ENCODE results near the gene LRBA. TPM values are rescaled to one million over a fixed set of nuclear protein-coding genes. Genes with fewer than 3 reads are reported as not detected.
A peak's percentile ranks its signal among the peaks of the same experiment; 100 is the strongest.
"Not testable (repeated sequence)": the region's sequence is repeated elsewhere in the genome, so short reads cannot be mapped to it uniquely, and the experiment has no call there.

LRBA gene
- total RNA-seq, 5 donors from 2014 or later (not counting 1 experiment from before 2014, with no cell fraction given), result 56.1 to 81.7 (median 56.9) TPM

GRCh38 chr4:151035328-151035727, 20.2 kb upstream of the LRBA start:
- H3K9me3 ChIP-seq, result no peaks in the 10 kb centered on the region
- Mint-ChIP-seq H3K36me3 (no peaks in the 10 kb centered on the region), H3K27ac (no peak overlapping the region), H3K9me3 (no peaks in the 10 kb centered on the region), H3K27me3 (peaks cover 0 to 7% of the 10 kb centered on the region in 2 donors), H3K4me1 (peaks cover 7 to 8% (median 7%) of the 10 kb centered on the region in 3 donors), H3K4me3 (no peak overlapping the region)
- ChIA-PET POLR2A (interaction anchor here in 1 of 2 donors (0.8 kb wide), 1 partner anchor 511 kb away, joined by 4 read pairs; no protein-coding TSS in a partner anchor), CTCF (no interaction called here)
- DNase-seq (no peak), ATAC-seq (replicated peaks in 1 of 4) (no peak)
- no CpG with 5 or more reads among the region's 2 CpGs for WGBS (ENCODE audit: insufficient coverage)
- peaks cover 0 to 4% of the 10 kb centered on the region in 2 experiments for H3K4me1 ChIP-seq (ENCODE audit: control insufficient read depth in 1 of 2, extremely low read depth in 1 of 2, insufficient read depth in 2 of 2, low read length in 2 of 2)
- H3K27ac ChIP-seq (ENCODE audit: low read length), result no peak overlapping the region
- peaks cover 0 to 10% of the 10 kb centered on the region in 2 experiments for H3K27me3 ChIP-seq (replicated peaks in 1 of 2; ENCODE audit: control insufficient read depth in 2 of 2, extremely low read depth in 1 of 2, insufficient read depth in 2 of 2, low read length in 1 of 2)
- H3K36me3 ChIP-seq (ENCODE audit: control insufficient read depth in 2 of 2, extremely low read depth in 1 of 2, insufficient read depth in 1 of 2, low read length in 1 of 2), result no peaks in the 10 kb centered on the region
- H3K4me3 ChIP-seq (ENCODE audit: control insufficient read depth in 1 of 2, extremely low read depth in 1 of 2, low read length in 1 of 2), result no peak overlapping the region

DNA sequence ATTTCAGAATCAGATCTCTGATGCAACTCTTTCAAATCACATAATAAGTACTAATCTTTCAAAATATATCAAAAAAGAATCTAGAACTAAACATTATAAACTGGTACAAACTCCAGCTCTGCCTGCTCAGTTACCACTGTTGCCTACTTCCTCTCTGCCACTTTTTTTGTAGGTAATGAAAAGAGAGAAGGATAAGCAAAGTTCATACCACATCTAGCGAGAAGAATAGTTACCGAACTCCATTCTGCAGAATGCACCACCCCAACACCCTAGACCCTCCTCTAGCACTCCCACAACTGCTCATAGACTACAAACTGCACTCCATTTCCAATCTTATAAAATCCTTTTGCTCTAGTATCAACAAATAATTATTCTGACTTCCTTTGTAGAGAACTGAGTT, 19.7 kb upstream of the LRBA start:
- H3K4me3 ChIP-seq (ENCODE audit: control insufficient read depth in 1 of 2, extremely low read depth in 1 of 2, low read length in 1 of 2), result no peak overlapping the region
- H3K9me3 Mint-ChIP-seq, result no peaks in the 10 kb centered on the region
- POLR2A ChIA-PET, result interaction anchor here in 1 of 2 donors (0.8 kb wide), 1 partner anchor 510 kb away, joined by 4 read pairs; no protein-coding TSS in a partner anchor
- H3K4me1 Mint-ChIP-seq, result peaks cover 7 to 10% (median 8%) of the 10 kb centered on the region in 3 donors
- no peak overlapping the region for H3K27ac Mint-ChIP-seq
- peaks cover 0 to 11% of the 10 kb centered on the region in 2 donors for H3K27me3 Mint-ChIP-seq
- peaks cover 0 to 13% of the 10 kb centered on the region in 2 experiments for H3K27me3 ChIP-seq (replicated peaks in 1 of 2; ENCODE audit: control insufficient read depth in 2 of 2, extremely low read depth in 1 of 2, insufficient read depth in 2 of 2, low read length in 1 of 2)
- no peak overlapping the region for H3K4me3 Mint-ChIP-seq
- ATAC-seq (replicated peaks in 1 of 4) (no peak), DNase-seq (no peak)
- no peaks in the 10 kb centered on the region for H3K36me3 ChIP-seq (ENCODE audit: control insufficient read depth in 2 of 2, extremely low read depth in 1 of 2, insufficient read depth in 1 of 2, low read length in 1 of 2)
- H3K36me3 Mint-ChIP-seq, result no peaks in the 10 kb centered on the region
- CTCF ChIA-PET, result no interaction called here
- H3K9me3 ChIP-seq, result no peaks in the 10 kb centered on the region
- WGBS (ENCODE audit: insufficient coverage), result no CpG with 5 or more reads among the region's 2 CpGs
- H3K27ac ChIP-seq (ENCODE audit: low read length), result no peak overlapping the region
- H3K4me1 ChIP-seq (ENCODE audit: control insufficient read depth in 1 of 2, extremely low read depth in 1 of 2, insufficient read depth in 2 of 2, low read length in 2 of 2), result peaks cover 0 to 4% of the 10 kb centered on the region in 2 experiments

GRCh38 chr4:151031831-151032605, 16.9 kb upstream of the LRBA start:
- Histone ChIP-seq H3K4me3 (ENCODE audit: control insufficient read depth in 1 of 2, extremely low read depth in 1 of 2, low read length in 1 of 2) (no peak overlapping the region), H3K4me1 (ENCODE audit: control insufficient read depth in 1 of 2, extremely low read depth in 1 of 2, insufficient read depth in 2 of 2, low read length in 2 of 2) (peaks cover 0 to 4% of the 10 kb centered on the region in 2 experiments), H3K9me3 (no peaks in the 10 kb centered on the region), H3K36me3 (ENCODE audit: control insufficient read depth in 2 of 2, extremely low read depth in 1 of 2, insufficient read depth in 1 of 2, low read length in 1 of 2) (no peaks in the 10 kb centered on the region), H3K27me3 (replicated peaks in 1 of 2; ENCODE audit: control insufficient read depth in 2 of 2, extremely low read depth in 1 of 2, insufficient read depth in 2 of 2, low read length in 1 of 2) (peaks cover 0 to 15% of the 10 kb centered on the region in 2 experiments), H3K27ac (ENCODE audit: low read length) (no peak overlapping the region)
- ATAC-seq (replicated peaks in 1 of 4) (no peak), DNase-seq (no peak)
- Mint-ChIP-seq H3K4me3 (peak overlapping the region; percentile 13 to 65 (median 61)), H3K4me1 (peaks cover 7 to 10% (median 8%) of the 10 kb centered on the region in 3 donors), H3K9me3 (no peaks in the 10 kb centered on the region), H3K27ac (no peak overlapping the region), H3K36me3 (no peaks in the 10 kb centered on the region), H3K27me3 (peaks cover 0 to 12% of the 10 kb centered on the region in 2 donors)
- CTCF ChIA-PET, result interaction anchor here in 1 of 2 donors (1.0 kb wide), 1 partner anchor 770 kb away, joined by 4 read pairs; no protein-coding TSS in a partner anchor
- 66% methylated on average over 2 of the region's 12 CpGs for whole genome bisulfite sequencing (ENCODE audit: insufficient coverage)
- POLR2A ChIA-PET, result no interaction called here

GRCh38 chr4:151029537-151029936, 14.5 kb upstream of the LRBA start:
- DNase-seq (no peak), ATAC-seq (replicated peaks in 1 of 4) (no peak)
- Histone ChIP-seq H3K36me3 (ENCODE audit: control insufficient read depth in 2 of 2, extremely low read depth in 1 of 2, insufficient read depth in 1 of 2, low read length in 1 of 2) (no peaks in the 10 kb centered on the region), H3K9me3 (no peaks in the 10 kb centered on the region), H3K4me1 (ENCODE audit: control insufficient read depth in 1 of 2, extremely low read depth in 1 of 2, insufficient read depth in 2 of 2, low read length in 2 of 2) (peaks cover 0 to 4% of the 10 kb centered on the region in 2 experiments), H3K27ac (ENCODE audit: low read length) (no peak overlapping the region), H3K4me3 (ENCODE audit: control insufficient read depth in 1 of 2, extremely low read depth in 1 of 2, low read length in 1 of 2) (no peak overlapping the region), H3K27me3 (replicated peaks in 1 of 2; ENCODE audit: control insufficient read depth in 2 of 2, extremely low read depth in 1 of 2, insufficient read depth in 2 of 2, low read length in 1 of 2) (peaks cover 0 to 15% of the 10 kb centered on the region in 2 experiments)
- H3K36me3 Mint-ChIP-seq, result no peaks in the 10 kb centered on the region
- POLR2A ChIA-PET, result no interaction called here
- H3K4me1 Mint-ChIP-seq, result peaks cover 7 to 10% (median 8%) of the 10 kb centered on the region in 3 donors
- H3K4me3 Mint-ChIP-seq, result no peak overlapping the region
- no CpG with 5 or more reads among the region's 10 CpGs for WGBS (ENCODE audit: insufficient coverage)
- no peak overlapping the region for H3K27ac Mint-ChIP-seq
- CTCF ChIA-PET, result interaction anchor here in 1 of 2 donors (0.6 kb wide), 1 partner anchor 878 kb away, joined by 3 read pairs; no protein-coding TSS in a partner anchor
- no peaks in the 10 kb centered on the region for H3K9me3 Mint-ChIP-seq
- H3K27me3 Mint-ChIP-seq, result peaks cover 0 to 12% of the 10 kb centered on the region in 2 donors

GRCh38 chr4:151029006-151029405, 13.9 kb upstream of the LRBA start:
- not testable (repeated sequence) for H3K36me3 ChIP-seq (ENCODE audit: control insufficient read depth in 2 of 2, extremely low read depth in 1 of 2, insufficient read depth in 1 of 2, low read length in 1 of 2); H3K4me3 Mint-ChIP-seq; H3K36me3 Mint-ChIP-seq; H3K27ac Mint-ChIP-seq; H3K9me3 ChIP-seq; H3K27ac ChIP-seq (ENCODE audit: low read length); ATAC-seq (replicated peaks in 1 of 4); H3K9me3 Mint-ChIP-seq; H3K4me3 ChIP-seq (ENCODE audit: control insufficient read depth in 1 of 2, extremely low read depth in 1 of 2, low read length in 1 of 2); H3K4me1 ChIP-seq (ENCODE audit: control insufficient read depth in 1 of 2, extremely low read depth in 1 of 2, insufficient read depth in 2 of 2, low read length in 2 of 2); DNase-seq
- CTCF ChIA-PET, result interaction anchor here in 1 of 2 donors (0.6 kb wide), 1 partner anchor 877 kb away, joined by 3 read pairs; no protein-coding TSS in a partner anchor
- Mint-ChIP-seq H3K4me1 (peaks cover 7 to 10% (median 8%) of the 10 kb centered on the region in 3 donors), H3K27me3 (peaks cover 0 to 12% of the 10 kb centered on the region in 2 donors)
- H3K27me3 ChIP-seq (replicated peaks in 1 of 2; ENCODE audit: control insufficient read depth in 2 of 2, extremely low read depth in 1 of 2, insufficient read depth in 2 of 2, low read length in 1 of 2), result peaks cover 0 to 16% of the 10 kb centered on the region in 2 experiments
- POLR2A ChIA-PET, result interaction anchor here in 1 of 2 donors (0.5 kb wide), 1 partner anchor 23 kb away, joined by 7 read pairs; no protein-coding TSS in a partner anchor
- WGBS (ENCODE audit: insufficient coverage), result 79% methylated on average over 7 of the region's 10 CpGs

DNA sequence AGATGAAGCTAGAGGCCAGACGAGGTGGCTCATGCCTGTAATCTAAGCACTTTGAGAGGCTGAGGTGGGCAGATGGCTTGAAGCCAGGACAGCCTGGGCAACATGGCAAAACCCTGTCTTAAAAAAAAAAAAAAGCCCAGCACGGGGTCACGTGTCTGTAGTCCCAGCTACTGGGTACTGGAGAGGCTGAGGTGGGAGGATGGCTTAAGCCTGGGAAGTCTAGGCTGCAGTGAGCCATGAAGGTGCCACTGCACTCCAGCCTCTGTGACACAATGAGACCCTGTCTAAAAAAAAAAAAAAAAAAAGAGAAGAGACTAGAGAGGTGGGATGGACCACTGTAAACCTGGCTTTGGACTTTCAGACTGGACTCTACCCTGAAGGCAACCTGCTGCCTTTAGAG, 10.7 kb upstream of the LRBA start:
- H3K36me3 ChIP-seq (ENCODE audit: control insufficient read depth in 2 of 2, extremely low read depth in 1 of 2, insufficient read depth in 1 of 2, low read length in 1 of 2), result no peaks in the 10 kb centered on the region
- DNase-seq (no peak), ATAC-seq (replicated peaks in 1 of 4) (no peak)
- H3K4me1 ChIP-seq (ENCODE audit: control insufficient read depth in 1 of 2, extremely low read depth in 1 of 2, insufficient read depth in 2 of 2, low read length in 2 of 2), result no peaks in the 10 kb centered on the region
- no peak overlapping the region for H3K4me3 ChIP-seq (ENCODE audit: control insufficient read depth in 1 of 2, extremely low read depth in 1 of 2, low read length in 1 of 2)
- no peak overlapping the region for H3K4me3 Mint-ChIP-seq
- H3K27ac Mint-ChIP-seq, result no peak overlapping the region
- ChIA-PET POLR2A (no interaction called here), CTCF (interaction anchor here in 1 of 2 donors (0.6 to 0.7 kb wide), 2 partner anchors 10 to 40 kb away, joined by 3 read pairs; no protein-coding TSS in a partner anchor)
- no peaks in the 10 kb centered on the region for H3K9me3 ChIP-seq
- peaks cover 0 to 16% of the 10 kb centered on the region in 2 experiments for H3K27me3 ChIP-seq (replicated peaks in 1 of 2; ENCODE audit: control insufficient read depth in 2 of 2, extremely low read depth in 1 of 2, insufficient read depth in 2 of 2, low read length in 1 of 2)
- WGBS (ENCODE audit: insufficient coverage), result 100% methylated on average over 1 of the region's 3 CpGs
- H3K9me3 Mint-ChIP-seq, result no peaks in the 10 kb centered on the region
- H3K36me3 Mint-ChIP-seq, result no peaks in the 10 kb centered on the region
- H3K27ac ChIP-seq (ENCODE audit: low read length), result no peak overlapping the region
- peaks cover 0 to 3% (median 0%) of the 10 kb centered on the region in 3 donors for H3K4me1 Mint-ChIP-seq
- peaks cover 0 to 8% of the 10 kb centered on the region in 2 donors for H3K27me3 Mint-ChIP-seq
